HG03558 (cell line): ENCODE measurements around the gene TAF1B.
"Not testable (repeated sequence)": the region's sequence is repeated elsewhere in the genome, so short reads cannot be mapped to it uniquely, and the experiment has no call there.

Source experiments
- ATAC-seq: cut with Tn5 transposase; IDR thresholded peaks from one replicate; pipeline ENCODE4 v1.9.1; 2021; ENCODE audit warnings: moderate number of reproducible peaks; ENCODE audit not compliant: unreplicated experiment; ENCODE audit errors: extremely low read depth

Gene TAF1B

DNA sequence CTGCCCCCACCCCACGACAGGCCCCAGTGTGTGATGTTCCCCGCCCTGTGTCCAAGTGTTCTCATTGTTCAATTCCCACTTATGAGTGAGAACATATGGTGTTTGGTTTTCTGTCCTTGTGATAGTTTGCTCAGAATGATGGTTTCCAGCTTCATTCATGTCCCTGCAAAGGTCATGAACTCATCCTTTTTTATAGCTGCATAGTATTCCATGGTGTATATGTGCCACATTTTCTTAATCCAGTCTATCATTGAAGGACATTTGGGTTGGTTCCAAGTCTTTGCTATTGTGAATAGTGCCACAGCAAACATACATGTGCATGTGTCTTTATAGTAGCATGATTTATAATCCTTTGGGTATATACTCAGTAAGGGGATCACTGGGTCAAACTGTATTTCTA, 83.7 kb downstream of the TAF1B start:
- ATAC-seq: not testable (repeated sequence)

DNA sequence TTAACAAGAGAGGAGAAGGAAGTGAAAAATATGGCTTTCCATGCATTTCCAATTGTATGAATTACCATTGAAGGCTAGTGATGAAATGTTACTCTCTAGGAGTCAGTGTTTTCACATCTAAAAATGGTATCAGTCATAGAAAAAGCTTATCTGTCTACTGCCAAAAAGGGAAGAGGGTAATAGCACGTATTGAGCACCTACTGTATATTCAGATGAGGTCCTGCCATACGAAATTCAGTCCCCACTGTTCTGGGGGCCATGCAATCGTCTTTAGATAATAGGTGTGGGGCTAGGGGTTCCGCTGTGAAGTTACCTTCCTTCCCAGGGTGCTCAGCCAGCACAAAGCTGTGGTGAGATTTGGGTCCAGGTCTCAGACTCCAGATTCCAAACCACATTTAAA, 94.0 kb downstream of the TAF1B start:
- no peak for ATAC-seq

DNA sequence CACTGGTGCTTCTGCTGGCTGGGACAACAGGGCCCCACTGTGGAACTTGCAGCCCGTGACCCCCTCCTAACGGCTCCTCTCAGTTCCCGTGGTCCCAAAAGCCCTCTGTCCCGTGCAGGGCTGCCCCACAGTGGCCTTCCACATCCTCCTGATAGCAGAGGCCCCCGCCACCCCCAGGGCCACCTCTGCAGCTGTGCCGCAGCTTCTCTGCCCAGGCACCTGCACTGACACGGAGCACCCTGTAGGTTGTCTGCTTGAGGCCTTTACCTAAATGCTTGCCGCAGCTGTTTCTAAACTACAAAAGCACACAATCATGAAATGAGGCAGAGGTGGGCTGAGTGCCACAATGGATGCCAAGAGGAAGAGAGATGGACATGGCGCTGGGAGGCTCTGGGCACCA, 94.7 kb downstream of the TAF1B start:
- no peak for ATAC-seq

DNA sequence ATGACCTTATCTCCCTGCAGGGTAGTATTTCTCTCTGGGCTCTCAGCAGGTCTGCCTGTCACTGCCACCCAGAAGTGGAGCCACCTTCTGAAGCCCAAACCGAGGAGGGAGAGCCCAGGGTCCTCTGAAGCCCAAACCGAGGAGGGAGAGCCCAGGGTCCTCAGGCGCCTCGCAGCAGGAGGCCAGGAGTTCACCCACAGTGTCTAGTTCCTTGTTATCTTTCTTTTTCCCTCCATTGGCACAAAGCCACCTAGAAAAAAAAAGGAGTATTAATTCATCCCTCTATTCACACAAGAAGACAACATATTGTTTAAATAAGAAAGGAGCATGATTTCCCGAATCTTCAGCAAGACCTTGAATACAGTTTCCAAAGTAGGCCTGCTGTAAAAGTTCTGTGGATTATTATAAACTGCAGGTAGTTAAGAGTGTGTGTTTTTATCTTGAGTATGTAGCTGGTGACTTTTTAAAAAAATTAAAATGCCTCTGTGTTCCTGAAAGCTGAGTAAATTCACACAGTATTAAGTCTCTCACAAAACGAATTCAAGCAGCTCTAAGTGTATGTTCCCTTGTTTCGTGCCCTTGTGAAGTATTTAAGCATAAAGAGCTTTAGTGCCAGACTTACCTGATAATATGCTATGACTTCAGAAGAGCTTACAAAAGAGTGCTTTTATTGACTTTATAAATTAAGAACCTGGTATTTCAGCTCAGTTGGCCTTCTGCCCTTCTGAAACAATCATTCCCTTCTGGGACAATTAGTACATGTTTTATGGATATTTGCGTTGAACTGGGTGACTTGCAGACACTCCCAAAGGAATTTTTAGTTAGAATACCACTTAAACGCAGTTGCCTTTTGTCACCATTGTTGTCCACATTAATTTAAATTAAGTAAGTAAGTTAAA, 96.6 kb downstream of the TAF1B start:
- no peak for ATAC-seq

DNA sequence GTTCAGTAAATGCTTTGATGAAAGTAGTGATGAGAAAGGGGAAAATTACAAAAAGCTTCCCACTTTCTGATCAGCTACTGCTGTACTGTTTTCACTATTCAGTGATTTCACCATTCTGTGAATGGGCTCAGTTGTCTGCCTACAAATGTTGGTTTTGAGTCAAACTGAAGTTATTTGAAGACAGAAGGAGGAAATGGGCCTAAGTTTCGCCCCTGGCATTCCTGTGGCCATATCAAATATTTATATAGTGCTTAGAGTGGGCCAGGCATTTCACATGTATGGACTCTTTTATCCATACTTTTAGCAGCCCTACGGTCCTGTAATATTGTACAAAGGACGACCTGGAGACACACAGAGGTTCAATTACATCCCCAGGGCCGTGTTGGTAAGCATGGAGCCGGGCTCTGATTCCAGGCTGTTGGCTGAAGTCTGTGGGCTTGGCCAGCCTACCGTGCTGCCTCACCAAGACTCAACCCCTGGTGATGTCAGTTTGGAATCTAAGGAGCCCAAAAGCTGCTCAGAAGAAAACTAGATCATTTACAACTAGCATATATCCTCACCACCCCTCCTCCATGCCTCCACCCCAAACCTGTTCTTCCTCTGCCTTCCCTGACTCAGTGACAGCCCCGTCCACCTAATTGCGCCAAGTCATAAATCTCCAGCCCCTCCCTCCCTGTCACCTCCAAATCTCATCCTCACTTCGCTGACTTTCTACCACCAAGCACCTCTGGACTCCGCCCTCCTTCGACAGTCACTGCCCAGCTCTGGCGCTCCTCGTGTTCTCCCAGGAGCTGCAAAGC, 98.1 kb downstream of the TAF1B start:
- ATAC-seq: no peak

DNA sequence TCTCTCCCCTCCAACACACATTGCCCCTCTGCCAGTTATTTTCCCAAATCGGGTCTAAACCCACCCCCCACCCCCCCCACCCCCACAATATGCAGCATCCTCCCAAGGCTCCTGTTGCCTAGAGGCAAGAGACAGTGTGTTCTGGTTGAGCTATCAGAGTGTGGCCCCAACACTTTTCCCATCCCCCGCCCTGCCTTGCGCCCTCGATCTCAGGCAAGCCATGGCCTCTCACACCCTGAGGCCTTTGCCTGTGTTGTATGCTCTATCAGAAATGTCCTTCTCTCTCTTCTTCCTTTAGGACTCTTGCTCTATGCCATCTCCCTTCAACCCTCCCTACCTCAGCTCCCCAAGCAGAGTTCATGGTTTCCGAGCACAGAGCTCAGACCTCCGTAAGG, 98.7 kb downstream of the TAF1B start:
- ATAC-seq: no peak

DNA sequence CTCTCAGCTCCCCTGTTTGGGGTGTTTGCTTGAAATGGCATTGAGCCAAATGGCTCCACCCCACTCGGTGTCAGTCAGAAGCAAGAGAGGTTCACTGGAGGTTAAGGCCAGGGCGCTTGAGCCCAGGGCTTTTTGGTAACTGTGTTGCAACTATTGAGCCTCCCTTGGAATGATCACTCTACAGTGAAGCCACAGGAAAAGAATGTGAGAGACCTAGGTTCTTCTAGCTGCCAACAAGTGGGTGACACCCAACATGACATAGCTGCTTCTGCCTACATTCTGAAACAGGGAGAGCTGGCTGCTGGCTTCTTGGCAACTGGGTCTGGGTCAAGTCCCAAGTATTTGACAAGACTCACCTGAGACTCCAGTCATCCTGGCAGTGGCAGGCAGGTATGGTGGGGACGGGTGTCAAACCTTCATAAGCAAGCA, 101.1 kb downstream of the TAF1B start:
- ATAC-seq: no peak

DNA sequence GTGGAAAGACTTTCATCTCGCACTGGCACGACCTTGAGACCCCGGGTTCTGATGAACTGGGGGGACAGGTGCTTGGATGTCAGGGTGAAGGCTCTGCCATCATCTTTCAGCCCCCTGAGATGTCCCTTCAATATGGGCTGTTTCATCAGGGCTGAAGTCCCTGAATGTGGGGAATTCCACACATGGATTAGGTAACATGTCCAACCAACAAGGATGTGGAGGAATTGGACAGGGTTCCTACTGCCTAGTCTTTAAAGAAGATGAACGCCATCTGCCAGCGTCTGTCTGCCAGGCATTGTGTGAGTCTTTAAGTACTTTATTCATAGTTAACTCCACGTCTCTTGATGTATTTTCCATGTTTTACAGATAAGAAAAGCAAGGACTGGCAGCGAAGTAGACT, 102.3 kb downstream of the TAF1B start:
- no peak for ATAC-seq

GRCh38 chr2:9946076-9946475, 102.8 kb downstream of the TAF1B start:
- no peak for ATAC-seq

GRCh38 chr2:9946818-9947217, 103.5 kb downstream of the TAF1B start:
- ATAC-seq: no peak

- no peak for ATAC-seq
Observed at GRCh38 chr2:9948721-9949120, 105.4 kb downstream of the TAF1B start.

GRCh38 chr2:9949239-9949991, 106.1 kb downstream of the TAF1B start:
- ATAC-seq: no peak

DNA sequence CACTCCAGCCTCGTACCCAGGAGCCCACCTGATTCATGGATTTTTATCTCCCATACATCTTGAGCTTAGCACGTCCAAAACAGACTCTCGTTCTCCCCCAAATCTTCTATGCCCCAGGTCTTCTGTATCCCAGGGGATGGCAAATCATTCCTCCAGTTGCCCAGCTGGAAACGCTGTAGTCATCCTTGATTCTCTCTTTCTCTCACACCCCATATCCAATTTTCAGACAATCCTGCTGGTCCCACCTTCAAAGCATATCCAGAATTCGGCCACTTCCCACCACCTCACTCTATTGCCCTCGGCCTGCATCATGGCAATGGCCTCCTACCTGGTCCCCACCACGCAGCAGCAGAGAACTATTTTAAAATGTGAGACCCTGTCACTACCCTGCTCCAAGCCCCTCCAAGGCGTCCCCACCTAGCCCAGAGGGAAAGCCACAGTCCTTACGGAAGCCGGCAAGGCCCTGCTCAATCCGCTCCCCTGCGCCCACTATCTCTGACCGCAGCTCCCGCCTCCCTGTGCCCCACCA, 106.8 kb downstream of the TAF1B start:
- ATAC-seq: no peak

- peak; percentile 10 for ATAC-seq
Observed at GRCh38 chr2:9950521-9951271, 107.4 kb downstream of the TAF1B start.

DNA sequence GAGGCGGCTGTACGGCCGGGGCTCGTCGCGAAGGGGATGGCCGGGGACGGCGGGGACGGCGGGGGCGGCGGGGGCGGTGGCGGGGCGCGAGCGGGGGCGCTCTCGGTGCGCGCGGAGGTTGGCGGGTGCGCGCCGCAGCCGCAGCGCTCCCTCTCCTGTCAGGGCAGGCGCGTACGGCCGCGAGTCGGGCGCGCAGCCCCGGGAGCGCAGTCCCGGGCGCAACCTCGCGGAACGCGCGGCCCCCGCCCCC, 107.9 kb downstream of the TAF1B start:
- no peak for ATAC-seq

GRCh38 chr2:9951522-9952285, 108.4 kb downstream of the TAF1B start, which contains the start of gene GRHL1:
GRHL1 (plus strand) TSS chr2:9951693; CDS start chr2:9951834, 141 bp downstream.
- peak; percentile 89 for ATAC-seq

GRCh38 chr2:9952286-9952737, 109.0 kb downstream of the TAF1B start:
- no peak for ATAC-seq

DNA sequence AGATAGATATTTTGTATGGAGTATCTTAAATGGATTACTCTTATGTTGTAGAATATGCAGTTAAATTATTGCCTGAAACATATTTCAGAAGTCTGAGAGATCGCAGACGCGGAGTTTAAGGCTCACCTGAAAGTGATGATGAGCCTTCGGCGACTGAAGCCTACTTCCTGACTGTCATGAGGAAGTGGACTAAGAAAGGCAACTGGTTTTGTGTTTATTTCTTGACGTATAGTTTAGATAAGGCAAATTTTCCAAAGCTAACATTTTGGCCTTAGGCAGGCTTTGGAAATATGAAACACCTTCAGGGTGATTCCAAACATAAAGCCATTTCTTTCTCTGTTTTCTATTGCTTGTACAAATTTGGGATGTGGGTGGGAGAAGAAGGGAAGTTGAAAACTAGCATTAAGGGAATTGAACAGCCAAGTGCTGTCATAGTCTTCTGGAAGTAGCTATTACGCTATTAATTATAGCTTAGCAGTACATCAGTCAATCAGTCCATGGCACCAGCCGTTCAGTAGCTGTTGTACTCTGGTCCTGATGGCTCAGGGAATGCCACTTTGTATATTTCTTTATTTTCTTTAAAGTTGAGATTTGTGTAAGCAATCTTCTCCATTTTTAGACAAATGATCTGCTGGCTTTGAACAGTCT, 109.7 kb downstream of the TAF1B start:
- ATAC-seq: no peak

GRCh38 chr2:9954136-9954535, 110.9 kb downstream of the TAF1B start:
- ATAC-seq: no peak
